ENCODE measurements around the gene RHOF.

- TF ChIP-seq CTCF (IDR thresholded peaks at IDR 0.05), result no peak
- TF ChIP-seq POLR2A (IDR thresholded peaks at IDR 0.05), result peak; percentile 55
Measured at GRCh38 chr12:121799842-121800693, 6.6 kb upstream of the RHOF start.
